CD4-positive, alpha-beta T cell treated with Interleukin-15 for 4 hours (primary cell): ENCODE data around the gene PTRH1.

ENCODE experiments used
- DNase-seq: peaks from one replicate; pipeline ENCODE4 v3.0.0-alpha.2; 2020; ENCODE audit warnings: low spot score

Gene PTRH1

DNA sequence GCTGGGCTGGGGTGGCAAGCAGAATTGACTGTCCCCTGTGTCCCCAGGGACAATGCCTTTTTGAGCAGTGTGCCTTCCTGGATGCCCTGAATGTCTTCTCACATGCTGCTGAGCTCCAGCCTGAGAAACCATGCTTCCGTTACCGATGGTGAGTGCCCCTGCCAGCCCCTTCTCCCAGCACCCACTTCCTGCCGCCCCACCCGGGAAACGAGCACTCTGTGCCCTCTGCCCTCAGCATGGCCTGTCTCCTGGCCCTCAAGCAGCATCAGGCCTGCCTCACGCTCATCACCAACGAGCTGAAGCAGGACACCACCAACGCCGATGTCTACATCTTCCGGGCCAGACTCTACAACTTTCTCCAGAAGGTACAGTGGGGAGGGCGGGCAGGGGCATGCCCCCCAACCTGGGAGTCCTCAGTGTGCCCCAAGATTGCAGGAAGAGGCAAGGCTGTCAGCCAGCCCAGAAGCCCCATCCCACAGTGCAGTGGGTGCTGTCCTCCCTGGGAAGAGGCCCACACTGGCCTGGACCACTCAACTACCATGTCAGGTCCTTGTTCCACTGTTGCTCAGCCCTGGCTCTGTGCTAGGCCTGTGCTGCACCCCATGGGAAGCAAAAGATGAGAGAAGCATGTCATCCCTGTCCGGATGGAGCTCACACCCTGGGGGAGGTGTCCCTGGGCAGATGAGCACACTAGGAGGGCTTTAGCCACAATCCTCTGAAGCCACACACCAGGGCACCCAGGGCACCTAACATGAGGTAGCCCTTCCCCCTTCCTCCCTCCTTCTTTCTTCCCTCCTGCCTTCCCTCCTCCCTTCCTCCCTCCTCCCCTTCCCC lies 4.8 kb upstream of the PTRH1 start:
- DNase-seq: peak; percentile 23

DNA sequence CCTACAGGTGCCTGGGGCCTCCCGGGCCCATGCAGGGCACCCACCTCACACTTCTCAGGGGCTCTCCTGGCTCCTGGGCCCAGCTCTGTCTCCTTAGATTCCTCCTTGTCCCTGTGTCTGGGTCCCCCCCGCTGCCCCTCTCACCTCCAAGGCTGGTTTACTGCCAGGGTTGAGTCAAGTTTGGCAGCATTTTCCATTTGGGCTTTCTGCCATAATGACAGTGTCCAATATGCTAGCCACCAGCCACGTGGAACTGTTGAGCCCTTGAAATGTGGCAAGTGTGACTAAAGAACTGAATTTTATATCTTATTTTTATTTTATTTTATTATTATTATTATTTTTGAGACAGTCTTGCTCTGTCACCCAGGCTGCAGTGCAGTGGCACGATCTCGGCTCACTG lies 2.3 kb upstream of the PTRH1 start:
- no peak for DNase-seq

DNA sequence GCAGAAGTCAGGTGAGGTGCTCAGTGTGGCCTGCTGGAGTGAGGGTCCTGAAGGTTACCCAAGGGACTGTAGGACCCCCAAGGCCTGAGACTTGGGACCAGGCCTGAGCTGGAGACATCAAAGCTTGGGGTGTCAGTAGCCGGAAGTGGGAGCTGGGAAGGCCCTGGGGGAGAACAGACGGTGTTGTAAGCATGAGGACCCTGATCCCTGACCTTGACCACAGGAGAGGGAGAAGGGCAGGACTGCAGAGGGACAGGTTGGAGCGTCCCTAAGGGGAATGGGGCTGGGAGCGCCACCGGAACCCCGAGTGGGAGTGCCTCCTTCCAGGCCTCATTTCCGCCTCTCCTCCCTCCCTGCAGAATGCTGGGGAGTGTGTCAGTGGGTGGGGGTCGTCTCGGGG lies 949 bp upstream of the PTRH1 start:
- no peak for DNase-seq

DNA sequence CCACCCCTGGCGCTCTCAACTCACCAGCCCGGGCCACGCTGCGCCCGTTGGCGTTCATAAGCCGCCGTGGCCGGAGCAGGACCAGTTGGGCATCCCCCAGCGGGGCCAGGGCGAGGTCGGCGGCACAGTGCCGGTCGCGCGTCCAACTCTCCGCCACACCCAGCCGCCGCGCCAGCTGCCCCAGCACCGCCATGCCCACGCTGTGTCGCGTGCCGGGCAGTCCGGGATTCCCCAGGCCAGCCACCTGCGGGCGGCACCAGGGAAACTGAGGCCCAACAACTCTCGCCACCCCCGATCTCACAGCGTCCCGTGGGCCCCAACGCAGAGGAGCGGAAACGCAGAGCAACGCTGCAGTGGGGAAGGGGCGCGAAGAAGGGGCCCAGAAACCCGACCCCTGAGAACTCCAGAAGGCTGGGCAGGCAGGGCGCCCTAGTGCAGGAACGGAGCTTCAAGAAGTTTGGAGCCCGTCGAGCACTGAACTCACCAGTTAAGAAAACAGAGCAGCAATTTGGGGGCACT lies 453 bp downstream of the PTRH1 start:
- DNase-seq: no peak

DNA sequence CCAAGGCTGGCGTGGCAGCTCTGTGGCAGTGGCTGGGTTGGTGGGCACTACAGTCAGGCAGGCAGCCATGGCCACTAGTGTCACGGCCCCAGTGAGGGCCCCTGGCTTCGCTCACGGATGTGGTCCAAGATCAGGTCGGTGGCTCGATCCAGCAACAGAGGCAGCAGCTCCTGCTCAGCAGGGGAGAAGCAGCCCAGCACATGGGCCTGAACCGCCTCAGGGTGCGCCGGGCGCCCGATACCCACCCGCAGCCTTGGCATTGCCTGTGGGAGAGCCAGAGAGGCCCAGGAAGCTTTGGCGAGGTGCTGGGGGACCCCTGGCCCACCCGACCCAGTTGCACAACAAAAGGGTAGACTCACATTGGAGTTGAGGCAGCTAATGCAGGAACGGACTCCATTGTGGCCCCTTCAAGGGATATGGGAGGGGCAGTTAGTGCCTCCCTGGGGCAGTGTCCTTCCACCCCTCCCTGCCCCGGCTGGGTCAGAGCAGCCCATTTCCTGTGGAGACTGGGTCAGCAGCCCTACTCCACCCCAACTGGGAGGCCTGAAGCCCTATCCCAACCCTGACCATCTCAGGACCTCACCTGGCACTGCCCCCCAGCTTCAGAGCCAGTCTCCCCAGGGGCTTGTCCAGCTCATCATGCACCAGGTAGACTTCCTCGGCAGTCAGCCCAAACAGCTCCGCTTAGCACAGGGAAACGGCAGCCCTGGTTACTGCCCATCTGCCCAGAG lies 1.3 kb downstream of the PTRH1 start:
- DNase-seq: no peak

DNA sequence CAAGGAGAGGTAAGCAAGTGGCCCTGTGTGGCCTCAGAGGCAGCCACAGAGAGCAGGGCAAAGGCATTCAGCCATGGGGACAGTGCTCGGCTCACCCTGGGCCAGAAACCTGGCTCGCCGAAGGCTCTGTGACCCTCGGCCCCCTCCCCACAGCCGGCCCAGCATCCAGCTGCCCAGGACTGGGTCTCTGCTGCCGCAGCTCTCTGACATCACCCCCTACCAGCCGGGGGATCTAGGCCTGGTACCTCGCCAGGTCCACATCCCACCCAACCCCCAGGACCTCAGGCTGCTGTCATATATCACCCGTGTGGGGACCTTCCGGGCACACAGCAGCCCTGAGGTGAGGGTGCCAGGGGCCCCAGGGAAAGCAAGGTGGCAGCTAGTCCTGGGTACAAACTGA lies 2.6 kb downstream of the PTRH1 start:
- DNase-seq: no peak

DNA sequence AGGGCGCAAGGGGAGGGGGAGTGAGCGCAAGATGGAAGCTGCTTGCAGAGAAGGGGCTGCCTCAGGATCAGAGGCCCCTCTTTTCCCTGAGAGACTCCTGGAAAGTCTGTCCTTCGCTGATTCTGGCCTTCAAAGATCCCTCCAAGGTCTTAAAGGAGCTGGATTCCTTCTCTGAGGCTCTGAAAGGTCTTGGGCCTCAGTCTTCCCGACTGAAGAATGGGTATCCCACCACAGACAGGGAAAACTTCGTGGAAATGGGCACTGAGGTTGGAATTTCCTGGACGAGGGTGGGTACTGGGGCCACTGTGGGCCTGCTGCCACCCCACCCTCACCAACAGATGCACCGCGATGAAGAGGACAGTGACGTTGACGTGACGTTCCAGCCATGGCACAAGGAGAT lies 3.1 kb downstream of the PTRH1 start:
- no peak for DNase-seq

DNA sequence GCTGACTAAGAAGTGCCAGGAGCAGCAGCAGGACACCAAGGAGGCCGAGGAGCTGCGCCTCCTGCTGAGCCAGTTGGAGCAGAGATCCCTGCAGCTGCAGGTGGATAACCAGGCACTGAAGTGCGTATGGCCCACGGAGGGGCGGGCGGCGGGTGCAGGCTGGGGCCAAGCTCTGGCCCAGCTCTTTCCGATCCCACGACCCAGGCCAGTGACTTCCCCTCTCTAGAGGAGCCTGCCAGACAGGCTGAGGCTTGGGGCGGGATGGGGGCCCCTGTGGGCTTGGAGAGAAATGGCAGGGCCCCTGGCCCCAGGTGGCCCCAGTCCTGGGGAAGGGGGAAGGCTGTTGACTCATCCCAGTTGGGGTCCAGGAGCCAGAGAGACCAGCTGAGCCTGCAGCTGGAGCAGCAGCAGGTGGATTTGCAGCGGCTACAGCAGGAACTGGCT lies 3.6 kb downstream of the PTRH1 start:
- no peak for DNase-seq

DNA sequence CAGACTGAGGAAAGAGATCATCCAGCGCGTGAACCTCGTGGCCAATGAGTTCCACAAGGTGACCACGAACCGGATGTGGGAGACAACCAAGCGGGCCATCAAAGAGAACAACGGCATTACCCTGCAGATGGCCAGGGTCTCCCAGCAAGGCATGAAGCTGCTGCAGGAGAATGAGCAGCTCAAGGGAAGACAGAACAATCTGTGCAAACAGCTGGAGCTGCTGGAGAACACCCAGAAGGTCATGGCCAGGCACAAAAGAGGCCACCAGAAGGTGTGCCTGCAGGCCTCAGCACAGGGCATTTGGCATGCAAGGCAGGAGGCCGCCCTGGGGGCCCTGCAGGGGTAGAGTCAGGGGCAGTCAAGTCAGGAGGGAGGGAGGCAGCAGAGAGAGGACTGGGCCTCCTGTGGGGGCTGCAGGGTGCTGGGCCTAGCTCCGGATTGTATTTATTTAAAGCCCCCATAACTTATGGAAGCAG lies 4.2 kb downstream of the PTRH1 start:
- no peak for DNase-seq

DNA sequence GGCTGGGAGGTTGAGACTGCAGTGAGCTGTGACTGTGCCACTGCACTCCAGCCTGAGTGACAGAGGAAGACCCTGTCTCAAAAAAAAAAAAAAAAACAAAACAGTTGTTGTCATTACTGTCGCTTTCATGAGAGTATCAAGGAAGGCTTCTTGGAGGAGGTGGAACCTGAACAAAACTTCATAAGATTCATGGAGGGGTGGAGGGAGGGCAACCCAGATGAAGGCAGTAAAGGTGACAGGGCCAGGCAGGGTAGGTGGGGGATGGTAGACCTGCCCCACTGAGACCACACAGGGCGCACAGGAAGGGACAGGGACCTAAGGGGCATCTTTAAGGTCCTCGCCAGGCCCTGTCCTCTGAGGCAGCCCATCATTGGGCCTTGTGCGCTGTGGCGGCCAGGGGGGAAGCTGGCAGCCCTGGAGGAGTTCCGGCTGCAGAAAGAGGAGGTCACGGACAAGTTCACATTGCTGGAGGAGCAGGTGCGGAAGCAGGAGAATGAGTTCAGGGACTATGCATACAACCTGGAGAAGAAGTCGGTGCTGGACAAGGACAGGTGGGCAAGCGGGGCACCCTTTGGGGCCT lies 5.2 kb downstream of the PTRH1 start:
- no peak for DNase-seq

DNA sequence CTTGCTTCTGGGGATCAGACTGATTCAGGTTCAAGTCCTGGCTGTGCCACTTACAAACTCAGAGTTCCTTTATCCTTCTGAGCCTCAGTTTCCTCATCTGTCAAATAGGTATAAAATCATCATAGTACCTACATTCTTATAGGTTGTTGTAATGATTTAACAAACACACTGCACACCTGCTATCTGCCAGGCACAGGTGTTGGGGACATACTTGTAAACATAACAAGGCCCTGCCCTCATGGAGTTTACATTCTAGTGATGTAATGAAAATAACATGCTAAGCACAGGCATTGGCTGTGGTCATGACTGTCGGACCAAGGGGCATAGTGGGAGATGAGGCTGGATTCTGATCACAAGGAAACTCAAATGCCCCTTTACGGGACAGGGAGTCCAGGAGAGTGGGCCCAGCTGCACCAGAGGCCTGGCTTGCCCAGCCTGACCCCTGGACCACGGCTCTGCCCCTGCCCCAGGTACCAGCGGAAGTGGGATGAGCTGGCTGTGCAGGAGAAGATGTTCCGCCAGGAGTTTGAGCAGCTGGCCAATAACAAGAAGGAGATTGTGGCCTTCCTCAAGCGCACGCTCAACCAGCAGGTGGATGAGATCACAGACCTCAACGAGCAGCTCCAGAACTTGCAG lies 6.4 kb downstream of the PTRH1 start:
- DNase-seq: no peak

DNA sequence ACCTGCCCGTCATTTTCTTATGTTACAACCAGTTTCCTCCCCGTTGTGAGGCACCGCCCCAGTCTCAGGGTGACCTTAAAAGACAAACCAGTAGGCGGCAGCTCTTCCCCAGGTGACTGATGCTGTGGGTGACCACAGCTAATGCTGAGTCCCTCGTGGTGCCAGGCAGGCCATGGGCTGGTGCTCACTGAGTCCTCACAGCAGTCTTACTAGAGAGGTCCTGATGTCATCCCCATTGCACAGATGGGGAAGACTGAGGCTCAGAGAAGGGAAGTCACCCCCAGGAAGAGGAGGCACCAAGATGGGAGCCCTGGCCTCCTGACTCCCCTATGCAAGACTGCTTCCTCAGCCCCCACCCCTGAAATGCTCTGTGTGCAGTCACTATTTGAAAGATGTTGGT lies 7.7 kb downstream of the PTRH1 start:
- peak; percentile 66 for DNase-seq

DNA sequence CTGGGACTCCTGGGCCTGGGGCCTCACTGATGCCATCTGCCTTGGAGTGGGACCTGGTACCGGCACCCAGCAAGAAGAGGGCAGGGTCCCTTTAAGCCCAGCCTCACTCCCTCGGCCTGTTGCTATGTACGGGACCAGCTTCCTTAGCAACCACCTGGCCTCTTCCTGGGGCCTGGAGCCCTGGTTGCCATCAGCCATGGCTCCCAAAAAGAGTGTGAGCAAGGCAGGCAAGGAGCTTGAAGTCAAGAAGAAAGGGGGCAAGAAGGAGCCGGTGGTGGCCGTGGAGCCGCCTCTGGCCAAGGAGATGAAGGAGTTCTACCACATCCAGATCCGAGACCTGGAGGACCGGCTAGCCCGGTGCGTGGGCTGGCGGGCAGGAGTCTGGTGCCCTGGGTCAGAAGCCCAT lies 8.6 kb downstream of the PTRH1 start, which contains the start of gene CFAP157:
Gene CFAP157, plus strand, starts transcription at position 153 of the 406 bp plus-strand sequence. Its CDS starts 44 bp downstream, at position 197.
- DNase-seq: no peak

DNA sequence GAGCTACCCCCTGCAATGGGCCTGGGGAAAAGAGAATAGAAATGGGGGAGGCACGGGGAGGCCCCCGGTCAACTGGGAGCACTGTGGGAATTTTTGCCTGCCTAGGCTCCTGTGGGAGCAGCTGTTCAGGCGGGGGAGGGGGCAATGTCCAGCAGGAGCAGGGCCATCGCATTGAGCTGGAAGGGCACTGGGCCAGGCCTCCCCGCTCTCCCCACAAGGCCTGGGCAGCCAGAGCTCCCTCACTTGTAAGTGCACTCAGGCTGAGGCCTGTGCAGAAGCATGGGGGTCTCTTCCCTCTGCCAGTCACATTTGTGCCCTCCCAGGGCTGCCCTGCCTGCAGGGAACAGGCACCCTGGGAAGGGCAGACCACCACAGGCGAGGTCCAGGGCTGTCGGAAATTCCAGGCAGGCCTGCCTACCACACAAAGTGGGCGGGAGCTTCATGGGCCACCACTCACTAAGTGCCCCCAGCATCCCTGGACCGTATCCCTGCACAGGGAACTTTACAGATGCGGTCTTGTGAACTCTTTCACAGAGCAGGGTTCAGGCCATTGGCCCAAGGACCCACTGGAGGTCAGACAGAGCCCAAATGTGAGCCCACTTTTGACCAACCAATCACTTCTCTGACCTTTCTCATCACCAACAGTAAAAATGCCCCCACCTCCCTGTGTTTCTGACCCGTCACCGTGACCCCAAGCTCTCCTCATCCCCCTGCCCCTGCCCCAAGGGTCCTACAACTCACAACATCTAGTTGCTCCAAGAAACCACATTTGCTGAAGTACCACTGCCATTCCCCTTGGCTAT lies 9.7 kb downstream of the PTRH1 start:
- no peak for DNase-seq

DNA sequence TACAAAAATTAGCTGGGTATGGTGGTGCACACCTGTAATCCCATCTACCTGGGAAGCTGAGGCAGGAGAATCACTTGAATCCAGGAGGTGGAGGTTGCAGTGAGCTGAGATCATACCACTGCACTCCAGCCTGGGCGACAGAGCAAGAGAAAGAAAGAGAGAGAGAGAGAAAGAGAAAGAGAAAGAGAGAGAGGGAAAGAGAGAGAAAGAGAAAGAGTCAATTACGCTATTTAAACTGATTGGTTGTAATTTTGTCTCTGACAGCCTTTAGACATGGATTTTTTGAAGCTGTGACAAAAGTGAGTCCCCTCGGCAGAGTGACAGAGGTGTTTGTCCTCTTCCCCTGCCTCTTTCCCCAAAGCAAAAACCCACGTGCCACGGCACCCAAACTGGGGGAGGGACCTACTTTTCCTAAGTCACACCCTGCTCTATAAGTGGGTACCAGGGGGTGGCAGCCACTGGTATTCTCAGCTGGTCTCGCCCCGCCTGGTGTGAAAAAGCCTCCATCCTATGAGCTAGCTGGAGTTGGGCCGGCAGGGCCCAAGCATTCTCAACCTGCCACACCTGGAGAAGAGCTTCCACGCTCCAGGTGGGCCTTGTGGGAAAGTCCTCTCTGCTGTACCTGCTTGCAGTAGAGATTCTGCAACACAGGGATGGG lies 12.0 kb downstream of the PTRH1 start:
- no peak for DNase-seq

DNA sequence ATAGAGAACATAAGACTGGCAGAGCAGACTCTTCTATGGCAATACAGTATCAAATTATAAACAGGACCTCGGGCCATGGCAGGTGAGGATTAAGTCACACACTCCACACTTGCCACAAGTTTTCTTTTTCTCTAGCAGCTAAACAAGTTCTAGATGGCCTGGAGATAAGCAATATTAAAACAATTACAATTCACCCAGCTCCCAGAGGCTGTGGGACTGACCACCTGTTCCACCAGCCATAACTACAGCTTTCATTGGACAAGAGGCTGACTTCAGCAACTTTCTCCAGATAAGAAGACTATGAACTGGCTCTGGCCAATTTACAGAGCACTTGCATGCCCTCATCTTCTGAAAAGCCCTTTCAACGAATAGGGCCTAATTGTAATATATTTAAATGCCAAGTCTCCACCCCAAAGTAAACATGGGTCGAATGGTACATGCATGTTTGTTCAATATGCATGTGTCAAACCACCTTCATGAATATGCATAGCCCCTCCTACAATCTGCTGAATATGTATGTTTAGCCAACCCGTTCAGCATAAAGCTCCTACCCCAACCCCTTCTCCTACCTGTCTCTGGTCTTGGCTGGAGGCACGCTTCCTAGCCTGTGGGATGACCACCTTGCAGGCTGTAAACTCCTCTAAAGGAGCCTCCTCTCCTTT lies 14.7 kb downstream of the PTRH1 start:
- no peak for DNase-seq

DNA sequence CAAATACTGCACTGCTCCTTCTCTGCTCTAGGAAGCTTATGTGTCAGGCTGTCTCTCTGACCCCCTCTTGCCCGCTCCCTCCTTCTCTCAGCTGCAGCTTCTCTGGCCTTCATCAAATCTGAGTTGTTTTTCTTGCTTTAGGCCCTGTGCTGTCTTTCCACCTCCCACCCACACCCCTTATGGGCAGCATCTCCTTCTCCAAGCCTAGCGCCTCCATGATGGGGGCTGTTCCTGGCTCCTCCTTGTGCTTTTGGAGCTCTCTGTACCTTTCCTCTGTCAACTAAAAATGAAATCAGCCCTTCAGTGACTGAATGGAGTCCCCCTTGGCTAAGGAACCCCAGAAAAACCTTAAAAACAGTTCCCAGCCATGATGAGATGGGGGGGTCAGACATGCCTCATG lies 15.3 kb downstream of the PTRH1 start:
- DNase-seq: no peak

DNA sequence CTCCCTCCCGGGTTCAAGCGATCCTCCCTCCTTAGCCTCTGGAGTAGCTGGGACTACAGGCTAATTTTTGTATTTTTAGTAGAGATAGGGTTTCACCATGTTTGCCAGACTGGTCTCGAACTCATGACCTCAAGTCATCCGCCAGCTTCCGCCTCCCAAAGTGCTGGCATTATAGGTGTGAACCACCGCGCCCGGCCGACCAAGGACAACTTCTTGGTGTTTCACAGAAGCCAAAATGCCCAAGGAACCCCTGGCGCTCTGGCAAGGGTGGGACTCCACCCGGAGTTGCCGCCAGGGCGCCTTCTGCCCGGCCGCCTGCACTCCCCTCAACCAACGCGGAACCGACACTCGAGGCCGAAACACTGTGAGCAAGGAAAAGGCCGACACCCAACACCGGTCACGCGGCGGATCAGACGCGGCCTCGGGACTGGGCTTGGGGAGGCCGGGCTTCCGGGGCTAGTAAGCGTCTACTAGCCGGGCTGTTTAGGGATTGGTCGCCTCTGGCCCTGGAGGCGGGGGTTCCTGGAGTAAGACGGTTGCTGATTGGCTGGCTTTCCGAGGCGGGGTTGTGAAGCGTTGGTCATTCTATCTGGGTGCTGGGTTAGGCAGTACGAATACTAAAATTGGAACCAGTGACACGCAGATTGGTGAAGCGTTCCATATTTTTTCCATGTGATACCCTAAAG lies 16.3 kb downstream of the PTRH1 start:
- DNase-seq: peak; percentile 91

DNA sequence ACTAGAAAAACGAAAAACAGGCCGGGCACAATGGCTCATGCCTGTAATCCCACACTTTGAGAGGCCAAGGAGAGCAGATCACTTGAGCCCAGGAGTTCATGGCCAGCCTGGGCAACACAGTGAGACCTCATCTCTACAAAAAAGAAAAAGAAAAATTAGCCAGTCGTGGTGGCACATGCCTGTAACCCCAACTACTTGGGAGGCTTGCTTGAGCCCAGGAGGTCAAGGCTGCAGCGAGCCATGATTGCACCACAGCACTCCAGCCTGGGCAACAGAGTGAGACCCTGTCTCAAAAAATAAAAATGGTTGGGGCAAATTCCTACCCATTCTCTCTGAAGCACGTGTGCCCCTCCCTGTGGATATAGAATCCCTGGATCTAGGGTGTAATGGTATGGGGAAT lies 17.1 kb downstream of the PTRH1 start:
- no peak for DNase-seq

DNA sequence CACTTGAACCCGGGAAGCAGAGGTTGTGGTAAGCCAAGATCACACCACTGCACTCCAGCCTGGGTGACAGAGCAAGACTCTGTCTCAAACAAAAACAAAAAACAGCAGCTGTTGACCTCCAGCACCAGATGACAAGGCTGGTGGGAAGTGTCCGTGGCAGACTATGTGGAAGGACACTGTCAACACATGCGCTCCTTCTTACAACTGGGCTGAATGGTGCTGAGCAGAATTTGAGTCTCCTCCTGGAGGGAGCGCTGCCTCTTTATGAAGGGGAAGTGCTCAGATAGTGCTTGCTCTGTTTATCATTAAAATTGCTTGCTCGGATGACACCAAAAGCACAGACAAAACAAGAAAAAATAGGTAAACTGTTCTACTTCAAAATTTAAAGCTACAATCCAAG lies 17.9 kb downstream of the PTRH1 start:
- DNase-seq: no peak
